Heart left ventricle (tissue), 13 donors: ENCODE data around the gene IMPG2.

Source experiments
- POLR2A ChIP-seq, 2 donors: fragments of 450-650 bp; IDR thresholded peaks; one replicate each; pipeline ENCODE4 v1.6.1; 2017; ENCODE audit warnings: antibody characterized with exemption in 2 of 2, mild to moderate bottlenecking in 2 of 2, moderate library complexity in 2 of 2
- TF ChIP-seq, protein P1 (sequence below), 12 donors: fragments of 200-600 bp; sonication (generic) in 4 of 12; IDR thresholded peaks; one replicate each; pipeline versions ENCODE4 v1.5.0 to v1.8.0; 2018 to 2022; ENCODE audit warnings: antibody characterized with exemption in 12 of 12, mild to moderate bottlenecking in 5 of 12
- donor health status: ischemic (EF 13 %, LVEDD 7.1; RV severe dilation, severe dysfunction).
- donor health status: DM: no; HTN: yes; CAD: no.
- donor health status: DM: no; HTN: no; CAD: no.
- donor health status: ischemic (EF 25% LVEDD 6.9; RV normal size, moderate dysfunction).
- donor health status: ischemic (EF 25% LVEDD 5.7; RV mildly dilated, moderate dysfunction).
- donor health status: ischemic (EF 35%, LVEDD 5.7; RV mildly dilated, moderate dysfunction).
- donor health status: nonischemic (EF 11% LVEDD 7.7; RV severe dilation, severe dysfunction).
- donor health status: DM: yes; HTN: yes; CAD: no.
- donor health status: PGD.
- donor health status: ischemic (EF 29% LVEDD 5.4; RV normal size, mild dysfunction).
- donor health status: nonischemic (EF 23%, LVEDD 6.1; RV moderate dilation, normal function).

- TF ChIP-seq POLR2A (IDR thresholded peaks at IDR 0.05) = no peak
- TF ChIP-seq, protein P1, sequence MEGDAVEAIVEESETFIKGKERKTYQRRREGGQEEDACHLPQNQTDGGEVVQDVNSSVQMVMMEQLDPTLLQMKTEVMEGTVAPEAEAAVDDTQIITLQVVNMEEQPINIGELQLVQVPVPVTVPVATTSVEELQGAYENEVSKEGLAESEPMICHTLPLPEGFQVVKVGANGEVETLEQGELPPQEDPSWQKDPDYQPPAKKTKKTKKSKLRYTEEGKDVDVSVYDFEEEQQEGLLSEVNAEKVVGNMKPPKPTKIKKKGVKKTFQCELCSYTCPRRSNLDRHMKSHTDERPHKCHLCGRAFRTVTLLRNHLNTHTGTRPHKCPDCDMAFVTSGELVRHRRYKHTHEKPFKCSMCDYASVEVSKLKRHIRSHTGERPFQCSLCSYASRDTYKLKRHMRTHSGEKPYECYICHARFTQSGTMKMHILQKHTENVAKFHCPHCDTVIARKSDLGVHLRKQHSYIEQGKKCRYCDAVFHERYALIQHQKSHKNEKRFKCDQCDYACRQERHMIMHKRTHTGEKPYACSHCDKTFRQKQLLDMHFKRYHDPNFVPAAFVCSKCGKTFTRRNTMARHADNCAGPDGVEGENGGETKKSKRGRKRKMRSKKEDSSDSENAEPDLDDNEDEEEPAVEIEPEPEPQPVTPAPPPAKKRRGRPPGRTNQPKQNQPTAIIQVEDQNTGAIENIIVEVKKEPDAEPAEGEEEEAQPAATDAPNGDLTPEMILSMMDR (IDR thresholded peaks at IDR 0.05) = no peak
Observed at GRCh38 chr3:101340591-101340990, 20.2 kb upstream of the IMPG2 start.
